Femur (tissue), 1 donor: ENCODE data around the gene PFKFB3.
"Not testable (repeated sequence)": the region's sequence is repeated elsewhere in the genome, so short reads cannot be mapped to it uniquely, and the experiment has no call there.

Experiments
- DNase-seq: peaks from one replicate; pipeline ENCODE4 v3.0.0-alpha.2; 2017

The PFKFB3 gene

DNA sequence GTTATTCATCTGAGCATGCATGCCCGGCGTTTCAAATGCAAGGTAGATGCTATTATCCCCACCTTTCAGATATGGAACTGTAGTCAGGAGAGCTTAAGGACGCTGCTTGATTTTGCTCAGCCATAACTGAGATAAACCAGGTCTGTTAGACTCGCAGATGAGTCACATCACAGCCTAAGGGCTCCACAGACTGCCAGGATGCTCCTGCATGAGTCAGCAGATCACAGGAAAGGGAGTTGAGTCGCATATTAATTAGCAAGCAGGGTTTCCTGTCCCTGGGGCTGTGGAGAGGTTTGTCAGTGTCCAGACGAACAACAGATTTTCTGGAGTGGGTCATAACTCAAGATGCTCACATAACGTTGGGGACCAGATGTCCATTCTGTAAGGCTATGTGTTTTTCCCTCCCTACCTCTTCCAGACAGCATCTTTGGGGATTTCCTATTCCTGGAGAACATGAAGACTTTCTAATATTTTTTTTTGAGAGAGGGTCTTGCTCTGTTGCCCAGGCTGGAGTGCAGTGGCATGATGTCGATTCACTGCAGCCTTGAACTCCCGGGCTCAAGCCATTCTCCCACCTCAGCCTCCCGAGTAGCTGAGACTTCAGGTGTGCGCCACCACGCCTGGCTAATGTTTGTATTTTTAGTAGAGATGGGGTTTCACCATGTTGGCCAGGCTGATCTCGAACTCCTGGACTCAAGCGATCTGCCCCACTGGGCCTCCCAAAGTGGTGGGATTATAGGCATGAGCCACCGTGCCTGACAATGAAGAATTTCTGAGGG lies 36.7 kb downstream of the PFKFB3 start:
- DNase-seq: no peak

DNA sequence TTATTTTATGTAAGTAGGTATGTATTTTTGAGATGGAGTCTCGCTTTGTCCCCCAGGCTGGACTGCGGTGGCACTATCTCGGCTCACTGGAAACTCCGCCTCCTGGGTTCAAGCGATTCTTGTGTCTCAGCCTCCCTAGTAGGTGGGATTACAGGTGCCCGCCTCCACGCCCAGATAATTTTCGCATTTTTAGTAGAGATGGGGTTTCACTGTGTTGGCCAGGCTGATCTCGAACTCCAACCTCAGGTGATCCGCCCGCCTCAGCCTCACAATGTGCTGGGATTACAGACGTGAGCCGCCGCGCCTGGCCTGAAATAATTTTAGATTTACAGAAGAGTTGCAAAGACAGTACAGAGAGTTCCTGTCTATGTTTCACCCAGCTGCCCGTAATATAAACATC lies 37.5 kb downstream of the PFKFB3 start:
- DNase-seq: no peak

DNA sequence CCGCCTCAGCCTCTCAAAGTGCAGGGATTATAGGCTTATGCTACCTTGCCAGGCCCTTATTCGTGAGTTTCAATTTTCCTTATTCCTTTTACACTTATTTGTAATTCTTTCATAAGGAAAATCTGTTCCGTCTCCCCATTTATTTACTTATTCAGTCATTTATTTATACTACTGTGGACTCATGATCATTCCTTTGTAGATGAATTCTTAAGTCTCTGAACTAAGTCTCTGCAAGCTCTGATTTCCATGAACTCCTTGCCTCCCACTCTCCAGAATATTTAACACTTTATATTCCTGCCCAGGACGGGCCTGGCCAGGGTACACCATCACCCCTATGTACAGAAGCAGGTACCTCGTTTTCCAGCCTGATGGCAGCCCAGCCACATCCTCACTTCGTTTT lies 39.4 kb downstream of the PFKFB3 start:
- DNase-seq: no peak

DNA sequence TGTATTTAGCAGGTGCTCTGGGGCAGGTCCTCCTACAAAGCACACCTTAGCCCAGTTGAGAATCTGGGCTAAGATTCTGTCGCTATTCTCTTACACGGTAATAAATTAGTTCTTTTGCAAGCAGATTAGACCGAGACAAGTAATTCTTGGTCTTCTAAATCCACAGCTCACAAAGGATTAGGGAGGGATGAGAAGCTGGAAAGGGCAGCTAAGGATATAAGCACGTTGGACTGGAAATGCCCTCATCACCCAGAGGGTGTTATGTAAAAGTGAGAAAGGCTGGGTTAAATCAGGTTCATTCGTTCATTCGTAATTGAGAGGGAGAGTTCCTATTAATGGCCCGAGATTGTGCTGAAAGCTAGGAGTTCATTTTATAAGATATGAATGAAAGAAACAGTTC lies 41.8 kb downstream of the PFKFB3 start:
- DNase-seq: no peak

DNA sequence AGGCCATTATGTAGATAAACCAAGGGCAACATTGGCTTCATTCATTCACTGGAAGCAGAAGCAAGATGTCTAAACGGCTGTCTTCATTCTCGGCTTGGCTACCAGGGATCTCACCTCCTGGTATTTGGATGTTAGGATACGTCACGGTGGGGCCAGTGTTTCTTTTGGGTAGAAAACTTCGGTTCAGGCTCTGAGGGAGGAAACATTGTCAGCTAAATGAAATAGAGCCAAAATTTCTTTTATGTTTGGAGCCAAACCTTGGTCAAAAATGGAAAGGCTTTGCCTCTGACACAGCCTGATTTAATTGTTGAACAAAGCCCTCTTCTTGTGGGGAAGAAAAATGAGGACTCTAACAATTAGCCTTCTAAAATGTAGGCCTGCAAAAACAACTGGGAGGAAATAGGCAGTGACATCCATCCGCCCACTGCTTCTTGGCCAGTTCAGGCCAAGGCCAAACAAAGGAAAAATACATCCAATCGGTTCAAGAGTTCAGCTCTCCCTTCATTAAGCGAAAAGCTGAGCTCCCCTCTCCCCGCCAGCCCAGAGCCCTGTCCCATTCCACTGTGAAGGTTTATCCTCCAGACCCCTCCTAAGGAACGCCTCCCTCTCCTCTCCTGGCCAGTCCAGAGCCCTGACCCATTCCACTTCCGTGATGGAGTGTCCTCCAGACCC lies 44.4 kb downstream of the PFKFB3 start:
- no peak for DNase-seq

GRCh38 chr10:6248908-6249307 lies 46.2 kb downstream of the PFKFB3 start:
- not testable (repeated sequence) for DNase-seq

GRCh38 chr10:6249698-6250097 lies 47.0 kb downstream of the PFKFB3 start:
- no peak for DNase-seq

GRCh38 chr10:6250745-6251144 lies 48.0 kb downstream of the PFKFB3 start:
- no peak for DNase-seq

- DNase-seq: no peak
Observed at GRCh38 chr10:6254201-6254600, 51.5 kb downstream of the PFKFB3 start.

GRCh38 chr10:6255548-6256061 lies 52.9 kb downstream of the PFKFB3 start:
- DNase-seq: no peak

GRCh38 chr10:6256439-6256838 lies 53.7 kb downstream of the PFKFB3 start:
- DNase-seq: no peak

- no peak for DNase-seq
Observed at GRCh38 chr10:6259153-6259552, 56.4 kb downstream of the PFKFB3 start.

- no peak for DNase-seq
Observed at GRCh38 chr10:6260843-6261242, 58.1 kb downstream of the PFKFB3 start.

GRCh38 chr10:6267941-6268340 lies 65.2 kb downstream of the PFKFB3 start:
- DNase-seq: no peak

DNA sequence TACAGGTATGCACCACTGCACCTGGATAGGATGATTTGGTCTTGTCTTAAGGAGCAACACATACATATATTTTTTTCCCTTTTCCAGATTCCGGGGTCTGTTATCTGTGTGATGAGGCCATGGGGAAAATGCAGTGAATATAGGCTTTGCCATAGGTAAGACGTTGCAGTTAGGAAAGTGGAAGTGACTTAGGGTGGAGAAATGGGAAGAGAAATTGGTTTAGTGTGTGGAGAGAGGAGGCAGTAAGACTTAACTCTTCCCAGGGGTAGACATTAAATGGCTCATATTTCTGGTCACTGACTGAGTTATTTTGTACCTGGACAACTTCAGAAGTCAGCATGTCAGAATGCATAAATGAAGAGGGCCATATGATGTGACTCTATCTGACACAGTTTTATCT lies 66.7 kb downstream of the PFKFB3 start:
- DNase-seq: no peak

- DNase-seq: no peak
Observed at GRCh38 chr10:6269953-6270867, 67.5 kb downstream of the PFKFB3 start.

- no peak for DNase-seq
Observed at GRCh38 chr10:6270951-6271350, 68.2 kb downstream of the PFKFB3 start.

DNA sequence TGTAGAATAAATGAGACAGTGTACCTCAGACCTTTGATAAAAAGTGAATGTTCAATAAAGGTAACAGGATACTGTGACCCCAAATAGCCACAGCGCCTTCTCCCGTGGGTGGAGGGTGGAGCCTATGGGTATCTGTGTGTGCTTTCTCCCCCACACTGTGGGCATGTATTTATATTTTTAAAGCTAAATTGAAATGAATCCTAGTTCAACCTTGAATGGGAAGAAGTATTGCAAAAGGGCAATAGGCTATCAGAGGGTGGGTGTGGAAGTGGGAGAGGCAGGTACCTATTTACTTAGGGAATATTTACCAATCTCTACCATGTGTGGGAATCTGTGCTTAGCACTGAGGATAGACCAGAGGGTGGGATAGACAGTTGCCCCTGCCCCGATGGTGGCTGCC lies 68.9 kb downstream of the PFKFB3 start:
- no peak for DNase-seq

- DNase-seq: no peak
Observed at GRCh38 chr10:6272126-6272525, 69.4 kb downstream of the PFKFB3 start.

GRCh38 chr10:6273351-6273750 lies 70.6 kb downstream of the PFKFB3 start:
- no peak for DNase-seq

DNA sequence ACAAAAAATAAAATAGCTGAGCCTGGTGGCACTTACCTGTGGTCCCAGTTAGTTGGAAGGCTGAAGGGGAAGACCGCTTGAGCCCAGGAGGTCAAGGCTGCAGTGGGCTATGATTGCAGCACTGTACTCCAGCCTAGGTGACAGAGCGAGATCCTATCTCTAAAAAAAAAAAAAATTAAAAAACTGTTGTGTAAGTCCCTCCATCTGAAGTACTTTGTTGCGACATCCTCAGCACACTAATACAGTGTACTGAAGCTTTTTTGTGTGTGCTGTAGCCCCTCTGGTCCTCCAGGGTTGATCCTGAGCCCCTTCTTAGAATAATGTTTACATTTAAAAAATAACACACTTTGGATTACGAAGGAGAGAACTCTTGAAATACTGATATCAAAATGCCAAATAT lies 71.3 kb downstream of the PFKFB3 start:
- DNase-seq: no peak

DNA sequence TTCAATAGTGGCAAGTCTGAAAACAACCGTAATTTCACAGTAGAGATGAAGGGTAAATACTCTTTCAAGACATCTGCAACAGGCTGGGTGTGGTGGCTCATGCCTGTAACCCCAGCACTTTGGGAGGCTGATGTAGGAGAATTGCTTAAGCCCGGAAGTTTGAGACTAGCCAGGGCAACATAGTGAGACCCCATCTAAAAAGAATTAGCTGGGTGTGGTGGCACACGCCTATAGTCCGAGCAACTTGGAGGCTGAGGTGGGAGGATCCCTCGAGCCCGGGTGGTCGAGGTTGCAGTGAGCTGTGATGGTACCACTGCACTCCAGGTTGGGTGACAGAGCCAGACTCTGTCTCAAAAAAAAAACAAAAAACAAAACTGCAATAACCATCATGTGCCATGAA lies 71.8 kb downstream of the PFKFB3 start:
- DNase-seq: no peak
